H9 (cell line): Measurements from ENCODE around the gene C2orf78. TPM values are rescaled to one million over a fixed set of nuclear protein-coding genes. Genes with fewer than 3 reads are reported as not detected.

ENCODE experiments used
- DNase-seq: peaks from one replicate; pipeline ENCODE4 v3.0.0-alpha.2; 2017
- H2AFZ ChIP-seq: one replicate; pipeline ENCODE4 v1.6.1; 2013; ENCODE audit warnings: mild to moderate bottlenecking, low read length, control low read depth, moderate library complexity
- H2AK5ac ChIP-seq: 2 replicates; pipeline ENCODE4 v1.6.1; 2013; ENCODE audit warnings: low read length, control low read depth, mixed read lengths; ENCODE audit not compliant: insufficient read length
- H2BK120ac ChIP-seq: one replicate; pipeline ENCODE4 v1.6.1; 2013; ENCODE audit warnings: low read depth, mild to moderate bottlenecking, low read length, control low read depth, inconsistent platforms; ENCODE audit not compliant: poor library complexity, severe bottlenecking
- H2BK12ac ChIP-seq: 2 replicates; pipeline ENCODE4 v1.6.1; 2013; ENCODE audit warnings: low read length, control low read depth, mixed read lengths, low read depth; ENCODE audit not compliant: insufficient read length
- H2BK15ac ChIP-seq: 2 replicates; pipeline ENCODE4 v1.6.1; 2013; ENCODE audit warnings: low read depth, low read length, control low read depth
- H2BK20ac ChIP-seq: one replicate; pipeline ENCODE4 v1.6.1; 2013; ENCODE audit warnings: low read depth, mild to moderate bottlenecking, low read length, control low read depth, inconsistent platforms; ENCODE audit not compliant: poor library complexity, severe bottlenecking
- H2BK5ac ChIP-seq: 2 replicates; pipeline ENCODE4 v1.6.1; 2013; ENCODE audit warnings: low read length, control low read depth, mixed read lengths; ENCODE audit not compliant: insufficient read length
- H3K14ac ChIP-seq: 2 replicates; pipeline ENCODE4 v1.6.1; 2013; ENCODE audit warnings: low read length, control low read depth; ENCODE audit not compliant: insufficient read depth
- H3K18ac ChIP-seq: 2 replicates; pipeline ENCODE4 v1.6.1; 2013; ENCODE audit warnings: low read depth, mild to moderate bottlenecking, mixed read lengths, low read length, control low read depth; ENCODE audit not compliant: insufficient read length
- H3K23ac ChIP-seq: 2 replicates; pipeline ENCODE4 v1.6.1; 2013; ENCODE audit warnings: low read length, control low read depth, mixed read lengths, low read depth; ENCODE audit not compliant: insufficient read length
- H3K23me2 ChIP-seq: 2 replicates; pipeline ENCODE4 v1.6.1; 2013; ENCODE audit warnings: low read depth, mild to moderate bottlenecking, mixed read lengths, low read length, control low read depth; ENCODE audit not compliant: insufficient read length, poor library complexity, severe bottlenecking
- H3K27ac ChIP-seq: 2 replicates; pipeline ENCODE4 v1.5.1; 2013; ENCODE audit warnings: low read length, control low read depth, mixed read lengths, low read depth; ENCODE audit not compliant: insufficient read length
- H3K27me3 ChIP-seq: 2 replicates; pipeline ENCODE4 v1.6.1; 2013; ENCODE audit warnings: low read length, control low read depth, inconsistent platforms; ENCODE audit not compliant: insufficient read depth
- H3K4ac ChIP-seq: 2 replicates; pipeline ENCODE4 v1.6.1; 2013; ENCODE audit warnings: low read depth, mild to moderate bottlenecking, control low read depth, inconsistent platforms, low read length, moderate library complexity
- H3K4me1 ChIP-seq: 2 replicates; pipeline ENCODE4 v1.6.1; 2013; ENCODE audit warnings: low read length, control low read depth, inconsistent platforms; ENCODE audit not compliant: insufficient read depth
- H3K4me2 ChIP-seq: 2 replicates; pipeline ENCODE4 v1.6.1; 2013; ENCODE audit warnings: low read length, control low read depth, mixed read lengths; ENCODE audit not compliant: insufficient read length, insufficient read depth
- H3K56ac ChIP-seq: 2 replicates; pipeline ENCODE4 v1.6.1; 2013; ENCODE audit warnings: low read depth, mild to moderate bottlenecking, mixed read lengths, low read length, control low read depth; ENCODE audit not compliant: insufficient read length
- H3K79me1 ChIP-seq: 2 replicates; pipeline ENCODE4 v1.6.1; 2013; ENCODE audit warnings: low read depth, mild to moderate bottlenecking, moderate library complexity, low read length, control low read depth, inconsistent platforms; ENCODE audit not compliant: insufficient read depth, poor library complexity, severe bottlenecking
- H3K79me2 ChIP-seq: 2 replicates; pipeline ENCODE4 v1.6.1; 2013; ENCODE audit warnings: low read length, control low read depth, inconsistent platforms; ENCODE audit not compliant: insufficient read depth
- H3K9ac ChIP-seq: 2 replicates; pipeline ENCODE4 v1.6.1; 2013; ENCODE audit warnings: low read length, control low read depth, mixed read lengths; ENCODE audit not compliant: insufficient read length; ENCODE audit errors: extremely low read depth
- H3K9me3 ChIP-seq: one replicate; pipeline ENCODE4 v1.6.1; 2013; ENCODE audit warnings: low read depth, low read length, inconsistent platforms; ENCODE audit not compliant: control insufficient read depth
- H3T11ph ChIP-seq: one replicate; pipeline ENCODE4 v1.6.1; 2013; ENCODE audit warnings: mild to moderate bottlenecking, low read length, control low read depth, inconsistent platforms
- H4K20me1 ChIP-seq: one replicate; pipeline ENCODE4 v1.6.1; 2013; ENCODE audit not compliant: control insufficient read depth, insufficient read length, insufficient read depth
- H4K5ac ChIP-seq: 2 replicates; pipeline ENCODE4 v1.6.1; 2013; ENCODE audit warnings: low read depth, mild to moderate bottlenecking, mixed read lengths, low read length, control low read depth; ENCODE audit not compliant: insufficient read length
- H4K8ac ChIP-seq: replicated peaks from 2 replicates; pipeline ENCODE4 v1.6.1; 2013; ENCODE audit warnings: low read length, control low read depth, mixed read lengths, low read depth; ENCODE audit not compliant: insufficient read length
- H4K91ac ChIP-seq: 2 replicates; pipeline ENCODE4 v1.6.1; 2013; ENCODE audit warnings: low read depth, mild to moderate bottlenecking, moderate library complexity, mixed read lengths, low read length, control low read depth; ENCODE audit not compliant: insufficient read length
- H3K27ac Mint-ChIP-seq, 3 experiments: 2 replicates in 2 of 3; 3 replicates in 1 of 3; pipeline ENCODE4 v1.8.0; 2020 to 2021; ENCODE audit warnings: mixed read lengths in 3 of 3, mild to moderate bottlenecking in 1 of 3, moderate library complexity in 1 of 3
- H3K27me3 Mint-ChIP-seq: 2 replicates; pipeline ENCODE4 v1.8.0; 2021; ENCODE audit warnings: low read depth, mild to moderate bottlenecking, moderate library complexity, mixed read lengths
- H3K36me3 Mint-ChIP-seq, 3 experiments: 2 replicates in 2 of 3; 3 replicates in 1 of 3; pipeline ENCODE4 v1.8.0; 2020 to 2021; ENCODE audit warnings: low read depth in 3 of 3, mixed read lengths in 3 of 3; ENCODE audit not compliant: insufficient read depth in 1 of 3
- H3K4me1 Mint-ChIP-seq, 2 experiments: 2 replicates each; pipeline ENCODE4 v1.8.0; 2020; ENCODE audit warnings: mixed read lengths in 2 of 2
- H3K4me3 Mint-ChIP-seq, 2 experiments: 2 replicates in 1 of 2; 3 replicates in 1 of 2; pipeline ENCODE4 v1.8.0; 2020 to 2021; ENCODE audit warnings: mild to moderate bottlenecking in 2 of 2, mixed read lengths in 2 of 2, moderate library complexity in 1 of 2
- H3K9me3 Mint-ChIP-seq, 2 experiments: 2 replicates in 1 of 2; 3 replicates in 1 of 2; pipeline ENCODE4 v1.8.0; 2020; ENCODE audit warnings: mild to moderate bottlenecking in 2 of 2, mixed read lengths in 2 of 2, moderate library complexity in 1 of 2
- CTCF ChIP-seq: fragments of 200-600 bp; sonication (generic); conservative IDR thresholded peaks from 3 replicates; pipeline ENCODE4 v1.8.0; 2021; ENCODE audit warnings: antibody characterized with exemption, mild to moderate bottlenecking
- WGBS: extraction: QIAGEN DNeasy Blood & Tissue Kit; methylation state at CpG from one replicate; pipeline ENCODE4 v1.1.7; 2013; ENCODE audit warnings: missing lambda C conversion rate, low lambda C conversion rate, mixed read lengths; ENCODE audit not compliant: insufficient read length; ENCODE audit errors: extremely low coverage; 5-methylcytosine and 5-hydroxymethylcytosine counted together
- total RNA-seq: library from RNA; stranded (reverse); gene quantifications from 2 replicates; pipeline ENCODE4 v1.2.1, GENCODE V29; 2021

C2orf78 gene
- total RNA-seq, 1 experiment from 2014 or later, result 0.09 TPM

- Histone ChIP-seq H3K4ac (no peak overlapping the region), H3K27ac (no peak overlapping the region), H3K4me1 (no peaks in the 10 kb centered on the region; the same call in 1 of the 2 replicates), H2BK15ac (no peak overlapping the region), H2BK120ac (no peak overlapping the region), H3K9me3 (no peaks in the 10 kb centered on the region), H2AK5ac (no peak overlapping the region), H2BK20ac (no peak overlapping the region), H4K20me1 (no peaks in the 10 kb centered on the region), H3K14ac (no peak overlapping the region), H2AFZ (no peak overlapping the region), H3K79me1 (no peaks in the 10 kb centered on the region), H4K8ac (no peak overlapping the region), H3K27me3 (no peaks in the 10 kb centered on the region), H4K5ac (no peak overlapping the region), H3K9ac (no peak overlapping the region), H3K4me2 (no peak overlapping the region), H4K91ac (no peak overlapping the region), H2BK5ac (no peak overlapping the region), H3T11ph (no peak overlapping the region), H3K56ac (no peak overlapping the region), H3K23ac (no peak overlapping the region), H3K18ac (no peak overlapping the region), H2BK12ac (no peak overlapping the region), H3K79me2 (no peaks in the 10 kb centered on the region), H3K23me2 (no peaks in the 10 kb centered on the region)
- H3K9me3 Mint-ChIP-seq, result peaks cover 0 to 2% of the 10 kb centered on the region in 2 experiments; a peak in 1 of 5 replicates
- WGBS, result 100% methylated on average over 2 of the region's 3 CpGs
- H3K4me1 Mint-ChIP-seq, result peaks cover 13 to 15% of the 10 kb centered on the region in 2 experiments
- no peak overlapping the region for H3K4me3 Mint-ChIP-seq
- H3K36me3 Mint-ChIP-seq, result peaks cover 0 to 1% (median 0%) of the 10 kb centered on the region in 3 experiments; a peak in 1 of 7 replicates
- no peak for DNase-seq
- peak; percentile 85 for TF ChIP-seq CTCF
- H3K27me3 Mint-ChIP-seq, result peaks cover 35% of the 10 kb centered on the region
- H3K27ac Mint-ChIP-seq, result no peak overlapping the region
Observed at GRCh38 chr2:73823916-73824523, 40.0 kb downstream of the C2orf78 start.
